Keratinocyte (primary cell): ENCODE measurements around the gene TENM3.

Experiments
- EZH2 ChIP-seq: IDR thresholded peaks from one replicate; pipeline ENCODE4 v1.6.1; 2012; ENCODE audit warnings: inconsistent platforms, mild to moderate bottlenecking, low read length, moderate library complexity
- TF ChIP-seq, protein P1 (sequence below), 3 experiments: IDR thresholded peaks in 1 of 3; conservative IDR thresholded peaks in 1 of 3; optimal IDR thresholded peaks in 1 of 3; 2 replicates in 2 of 3; 3 replicates in 1 of 3; pipeline versions ENCODE3 to v1.5.1; 2011; ENCODE audit warnings: low read length in 3 of 3, mild to moderate bottlenecking in 3 of 3, moderate library complexity in 2 of 3, control low read depth in 1 of 3, inconsistent platforms in 1 of 3; ENCODE audit not compliant: insufficient read depth in 2 of 3; ENCODE audit errors: extremely low read depth in 1 of 3

DNA sequence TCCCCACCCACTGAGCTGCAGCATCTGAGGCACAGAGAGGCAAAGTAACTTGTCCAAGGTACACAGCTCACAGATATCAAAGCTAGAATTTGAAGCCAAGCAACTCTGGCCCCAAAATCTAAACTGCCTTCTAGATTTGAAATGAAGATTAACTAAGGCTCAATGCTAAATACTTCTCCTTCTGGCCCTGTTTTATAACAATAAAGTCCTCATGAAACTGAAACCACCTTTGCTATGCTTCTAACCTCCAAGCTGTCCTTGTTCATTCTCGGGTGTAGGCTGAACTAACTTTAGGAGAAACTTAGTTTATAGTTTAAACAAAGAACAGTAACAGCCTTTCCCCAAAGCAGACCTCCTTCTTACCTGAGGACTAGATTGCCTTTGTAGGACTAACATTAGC, 580.4 kb downstream of the TENM3 start:
- TF ChIP-seq EZH2: no peak
- TF ChIP-seq, protein P1, sequence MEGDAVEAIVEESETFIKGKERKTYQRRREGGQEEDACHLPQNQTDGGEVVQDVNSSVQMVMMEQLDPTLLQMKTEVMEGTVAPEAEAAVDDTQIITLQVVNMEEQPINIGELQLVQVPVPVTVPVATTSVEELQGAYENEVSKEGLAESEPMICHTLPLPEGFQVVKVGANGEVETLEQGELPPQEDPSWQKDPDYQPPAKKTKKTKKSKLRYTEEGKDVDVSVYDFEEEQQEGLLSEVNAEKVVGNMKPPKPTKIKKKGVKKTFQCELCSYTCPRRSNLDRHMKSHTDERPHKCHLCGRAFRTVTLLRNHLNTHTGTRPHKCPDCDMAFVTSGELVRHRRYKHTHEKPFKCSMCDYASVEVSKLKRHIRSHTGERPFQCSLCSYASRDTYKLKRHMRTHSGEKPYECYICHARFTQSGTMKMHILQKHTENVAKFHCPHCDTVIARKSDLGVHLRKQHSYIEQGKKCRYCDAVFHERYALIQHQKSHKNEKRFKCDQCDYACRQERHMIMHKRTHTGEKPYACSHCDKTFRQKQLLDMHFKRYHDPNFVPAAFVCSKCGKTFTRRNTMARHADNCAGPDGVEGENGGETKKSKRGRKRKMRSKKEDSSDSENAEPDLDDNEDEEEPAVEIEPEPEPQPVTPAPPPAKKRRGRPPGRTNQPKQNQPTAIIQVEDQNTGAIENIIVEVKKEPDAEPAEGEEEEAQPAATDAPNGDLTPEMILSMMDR (optimal IDR thresholded peaks at IDR 0.05 in 1 of 3, IDR thresholded peaks at IDR 0.05 in 1 of 3, conservative IDR thresholded peaks at IDR 0.05 in 1 of 3; ENCODE audit: extremely low read depth in 1 of 3, insufficient read depth in 2 of 3, low read length in 3 of 3): no peak
